ENCODE results near the gene RSPO4. TPM values are rescaled to one million over a fixed set of nuclear protein-coding genes. Genes with fewer than 3 reads are reported as not detected.

Gene RSPO4
- total and polyA plus RNA-seq, 8 donors = 0.25 TPM; not detected in 7

DNA sequence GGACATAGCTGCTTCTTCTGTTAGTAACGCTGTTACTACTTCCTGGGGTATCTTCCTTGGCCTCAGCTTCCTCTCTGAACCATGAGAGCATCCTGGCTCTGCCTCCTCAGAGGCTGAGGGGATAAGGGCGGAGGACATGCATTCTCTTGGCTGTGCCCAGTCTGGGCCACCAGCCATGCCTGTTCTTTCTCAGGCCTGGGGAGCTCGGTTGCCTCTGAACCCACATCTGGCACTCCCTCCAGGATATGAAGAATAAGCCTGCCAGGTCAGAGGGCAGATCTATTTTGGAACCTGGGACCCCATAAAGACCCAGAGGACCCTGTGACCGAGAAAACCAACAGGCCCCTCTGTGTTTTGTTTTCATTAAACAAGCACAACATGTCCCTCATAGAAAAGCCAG is 79.3 kb downstream of the RSPO4 start:
- DNase-seq = no peak
- intact Hi-C loops (cut with DNase I; ENCODE audit: low total_unique reads) = no loop called here
- Histone ChIP-seq H3K36me3 (no peaks in the 10 kb centered on the region), H3K27ac (no peak overlapping the region), H3K4me3 (no peak overlapping the region), H3K27me3 (peaks cover 0 to 3% (median 0%) of the 10 kb centered on the region in 3 donors), H3K4me1 (no peaks in the 10 kb centered on the region), H3K9me3 (no peaks in the 10 kb centered on the region)
- no peak for TF ChIP-seq EP300 (IDR thresholded peaks at IDR 0.05)
- whole genome bisulfite sequencing, 5 donors = 44 to 71% (median 57%) methylated on average over 4 of the region's 4 CpGs

DNA sequence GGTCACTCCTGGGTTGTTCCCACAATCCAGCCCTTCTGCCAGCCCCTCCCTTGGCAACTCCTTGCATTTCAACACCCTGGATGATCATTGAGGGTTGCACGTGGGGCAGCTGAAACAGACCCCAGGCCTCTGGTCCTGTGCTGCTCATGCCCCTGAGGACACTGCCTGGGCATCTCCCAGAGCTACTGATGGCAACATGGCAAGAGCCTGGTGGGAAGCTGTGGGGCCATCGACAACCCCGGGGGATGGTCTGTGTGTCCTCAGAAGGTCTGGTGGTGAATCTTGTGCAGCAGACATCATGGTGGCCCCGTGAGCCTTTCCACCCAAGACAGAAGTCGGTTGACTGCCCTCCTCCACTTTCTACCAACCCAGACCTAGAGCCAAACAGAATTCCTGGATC is 81.0 kb downstream of the RSPO4 start:
- DNase-seq = no peak
- Histone ChIP-seq H3K27me3 (peaks cover 0 to 14% (median 3%) of the 10 kb centered on the region in 3 donors), H3K9me3 (no peaks in the 10 kb centered on the region), H3K27ac (no peak overlapping the region), H3K4me3 (no peak overlapping the region), H3K36me3 (no peaks in the 10 kb centered on the region), H3K4me1 (no peaks in the 10 kb centered on the region)
- WGBS, 5 donors = 85 to 97% (median 94%) methylated on average over 5 of the region's 5 CpGs; no CpG with 5 or more reads in 1 of the 5 donors
- intact Hi-C loops (cut with DNase I; ENCODE audit: low total_unique reads) = no loop called here
- no peak for TF ChIP-seq POLR2AphosphoS5 (IDR thresholded peaks at IDR 0.05)
- no peak for TF ChIP-seq EP300 (IDR thresholded peaks at IDR 0.05)
- TF ChIP-seq, protein P1, sequence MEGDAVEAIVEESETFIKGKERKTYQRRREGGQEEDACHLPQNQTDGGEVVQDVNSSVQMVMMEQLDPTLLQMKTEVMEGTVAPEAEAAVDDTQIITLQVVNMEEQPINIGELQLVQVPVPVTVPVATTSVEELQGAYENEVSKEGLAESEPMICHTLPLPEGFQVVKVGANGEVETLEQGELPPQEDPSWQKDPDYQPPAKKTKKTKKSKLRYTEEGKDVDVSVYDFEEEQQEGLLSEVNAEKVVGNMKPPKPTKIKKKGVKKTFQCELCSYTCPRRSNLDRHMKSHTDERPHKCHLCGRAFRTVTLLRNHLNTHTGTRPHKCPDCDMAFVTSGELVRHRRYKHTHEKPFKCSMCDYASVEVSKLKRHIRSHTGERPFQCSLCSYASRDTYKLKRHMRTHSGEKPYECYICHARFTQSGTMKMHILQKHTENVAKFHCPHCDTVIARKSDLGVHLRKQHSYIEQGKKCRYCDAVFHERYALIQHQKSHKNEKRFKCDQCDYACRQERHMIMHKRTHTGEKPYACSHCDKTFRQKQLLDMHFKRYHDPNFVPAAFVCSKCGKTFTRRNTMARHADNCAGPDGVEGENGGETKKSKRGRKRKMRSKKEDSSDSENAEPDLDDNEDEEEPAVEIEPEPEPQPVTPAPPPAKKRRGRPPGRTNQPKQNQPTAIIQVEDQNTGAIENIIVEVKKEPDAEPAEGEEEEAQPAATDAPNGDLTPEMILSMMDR (IDR thresholded peaks at IDR 0.05) = no peak
- no peak for TF ChIP-seq POLR2A (IDR thresholded peaks at IDR 0.05)

DNA sequence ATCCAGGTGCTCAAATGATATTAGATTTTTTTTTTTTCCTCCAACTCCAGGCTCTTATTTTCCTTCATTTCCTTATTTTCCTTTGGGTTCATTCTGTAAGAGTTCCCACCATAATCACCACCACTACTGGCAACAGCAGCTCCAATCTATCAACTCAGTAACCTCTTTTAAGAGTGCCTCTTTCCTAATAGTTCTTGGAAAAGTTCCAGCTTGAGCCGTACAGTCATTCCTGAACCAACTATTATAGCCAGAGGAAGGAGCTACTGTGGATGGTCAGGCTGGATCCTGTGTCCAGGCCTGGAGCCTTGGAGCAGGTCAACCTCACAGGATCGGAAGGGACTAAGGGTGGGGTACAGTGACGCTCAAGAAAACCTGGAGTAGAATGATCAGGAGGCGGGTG is 81.8 kb downstream of the RSPO4 start:
- no peaks in the 10 kb centered on the region for H3K4me1 ChIP-seq
- no peaks in the 10 kb centered on the region for H3K9me3 ChIP-seq
- TF ChIP-seq POLR2A (IDR thresholded peaks at IDR 0.05) = no peak
- TF ChIP-seq EP300 (IDR thresholded peaks at IDR 0.05) = no peak
- no peak for TF ChIP-seq POLR2AphosphoS5 (IDR thresholded peaks at IDR 0.05)
- TF ChIP-seq, protein P1 (IDR thresholded peaks at IDR 0.05) = no peak
- DNase-seq = no peak
- 85 to 95% (median 88%) methylated on average over 4 of the region's 4 CpGs for WGBS, 5 donors
- H3K4me3 ChIP-seq = no peak overlapping the region
- no peaks in the 10 kb centered on the region for H3K36me3 ChIP-seq
- peaks cover 0 to 22% (median 6%) of the 10 kb centered on the region in 3 donors for H3K27me3 ChIP-seq
- no peak overlapping the region for H3K27ac ChIP-seq
- intact Hi-C loops (cut with DNase I; ENCODE audit: low total_unique reads) = no loop called here

- WGBS, 5 donors = 67 to 72% (median 71%) methylated on average over 5 of the region's 5 CpGs
- Histone ChIP-seq H3K9me3 (no peaks in the 10 kb centered on the region), H3K4me1 (no peaks in the 10 kb centered on the region), H3K36me3 (no peaks in the 10 kb centered on the region), H3K27ac (no peak overlapping the region), H3K27me3 (peaks cover 0 to 26% (median 6%) of the 10 kb centered on the region in 3 donors), H3K4me3 (no peak overlapping the region)
- intact Hi-C loops (cut with DNase I; ENCODE audit: low total_unique reads) = no loop called here
- no peak for DNase-seq
- TF ChIP-seq EP300 (IDR thresholded peaks at IDR 0.05) (no peak), POLR2A (IDR thresholded peaks at IDR 0.05) (no peak), POLR2AphosphoS5 (IDR thresholded peaks at IDR 0.05) (no peak)
- TF ChIP-seq, protein P1 (IDR thresholded peaks at IDR 0.05) = no peak
Measured at GRCh38 chr20:919491-919916, 82.6 kb downstream of the RSPO4 start.

DNA sequence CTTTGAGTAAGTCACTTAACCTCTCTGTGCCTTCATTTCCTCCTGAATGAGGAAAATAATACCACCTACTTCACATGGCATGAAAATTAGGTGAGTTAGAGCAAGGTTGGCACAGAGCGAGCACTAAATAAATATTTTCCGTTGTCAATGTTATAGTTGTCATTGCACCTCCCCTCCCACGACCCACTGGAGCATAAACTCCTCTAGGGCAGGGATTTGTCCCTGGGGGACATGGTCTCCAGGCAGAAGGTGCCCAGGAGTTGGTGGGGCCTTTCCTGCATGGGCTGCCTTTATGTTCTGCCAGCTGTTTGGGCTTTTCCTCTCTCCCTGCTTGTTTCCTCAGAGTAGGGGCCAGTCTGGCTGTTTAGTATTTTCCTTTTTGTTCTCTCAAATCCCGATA is 84.7 kb downstream of the RSPO4 start:
- WGBS, 5 donors = 50 to 57% (median 53%) methylated on average over 4 of the region's 4 CpGs
- no peak overlapping the region for H3K27ac ChIP-seq
- no peaks in the 10 kb centered on the region for H3K4me1 ChIP-seq
- no peak for TF ChIP-seq POLR2AphosphoS5 (IDR thresholded peaks at IDR 0.05)
- TF ChIP-seq EP300 (IDR thresholded peaks at IDR 0.05) = no peak
- H3K9me3 ChIP-seq = no peaks in the 10 kb centered on the region
- no peaks in the 10 kb centered on the region for H3K36me3 ChIP-seq
- peaks cover 0 to 41% (median 6%) of the 10 kb centered on the region in 3 donors for H3K27me3 ChIP-seq
- DNase-seq = no peak
- no peak overlapping the region for H3K4me3 ChIP-seq
- intact Hi-C loops (cut with DNase I; ENCODE audit: low total_unique reads) = no loop called here

Measured in stomach (tissue), 9 donors.